Measurements from ENCODE around the gene UBA6.

UBA6 gene

GRCh38 chr4:67699603-67700002 is 1.4 kb downstream of the UBA6 start:
- no peak overlapping the region for H2AFZ ChIP-seq (ENCODE audit: low read depth)
- H3K27ac ChIP-seq, result no peak overlapping the region
- peak overlapping the region; percentile 53 for H3K4me2 ChIP-seq
- H3K9ac ChIP-seq, result no peak overlapping the region; the same call in 1 of the 2 replicates
- TF ChIP-seq, protein P1, sequence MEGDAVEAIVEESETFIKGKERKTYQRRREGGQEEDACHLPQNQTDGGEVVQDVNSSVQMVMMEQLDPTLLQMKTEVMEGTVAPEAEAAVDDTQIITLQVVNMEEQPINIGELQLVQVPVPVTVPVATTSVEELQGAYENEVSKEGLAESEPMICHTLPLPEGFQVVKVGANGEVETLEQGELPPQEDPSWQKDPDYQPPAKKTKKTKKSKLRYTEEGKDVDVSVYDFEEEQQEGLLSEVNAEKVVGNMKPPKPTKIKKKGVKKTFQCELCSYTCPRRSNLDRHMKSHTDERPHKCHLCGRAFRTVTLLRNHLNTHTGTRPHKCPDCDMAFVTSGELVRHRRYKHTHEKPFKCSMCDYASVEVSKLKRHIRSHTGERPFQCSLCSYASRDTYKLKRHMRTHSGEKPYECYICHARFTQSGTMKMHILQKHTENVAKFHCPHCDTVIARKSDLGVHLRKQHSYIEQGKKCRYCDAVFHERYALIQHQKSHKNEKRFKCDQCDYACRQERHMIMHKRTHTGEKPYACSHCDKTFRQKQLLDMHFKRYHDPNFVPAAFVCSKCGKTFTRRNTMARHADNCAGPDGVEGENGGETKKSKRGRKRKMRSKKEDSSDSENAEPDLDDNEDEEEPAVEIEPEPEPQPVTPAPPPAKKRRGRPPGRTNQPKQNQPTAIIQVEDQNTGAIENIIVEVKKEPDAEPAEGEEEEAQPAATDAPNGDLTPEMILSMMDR (conservative IDR thresholded peaks at IDR 0.05; ENCODE audit: low read depth, low read length), result no peak
- H3K79me2 ChIP-seq (ENCODE audit: insufficient read depth, low read depth), result peaks cover 31% of the 10 kb centered on the region
- no peak overlapping the region for H3K4me3 ChIP-seq (IDR thresholded peaks at IDR 0.05; ENCODE audit: insufficient read depth, low read depth, low read length)
- H3K4me1 ChIP-seq (ENCODE audit: low read depth, poor library complexity, severe bottlenecking), result peaks cover 24% of the 10 kb centered on the region
- H3K36me3 ChIP-seq (ENCODE audit: insufficient read depth), result no peaks in the 10 kb centered on the region
- H3K27me3 ChIP-seq (ENCODE audit: insufficient read depth, low read depth), result no peaks in the 10 kb centered on the region
- H4K20me1 ChIP-seq (ENCODE audit: insufficient read depth), result no peaks in the 10 kb centered on the region

DNA sequence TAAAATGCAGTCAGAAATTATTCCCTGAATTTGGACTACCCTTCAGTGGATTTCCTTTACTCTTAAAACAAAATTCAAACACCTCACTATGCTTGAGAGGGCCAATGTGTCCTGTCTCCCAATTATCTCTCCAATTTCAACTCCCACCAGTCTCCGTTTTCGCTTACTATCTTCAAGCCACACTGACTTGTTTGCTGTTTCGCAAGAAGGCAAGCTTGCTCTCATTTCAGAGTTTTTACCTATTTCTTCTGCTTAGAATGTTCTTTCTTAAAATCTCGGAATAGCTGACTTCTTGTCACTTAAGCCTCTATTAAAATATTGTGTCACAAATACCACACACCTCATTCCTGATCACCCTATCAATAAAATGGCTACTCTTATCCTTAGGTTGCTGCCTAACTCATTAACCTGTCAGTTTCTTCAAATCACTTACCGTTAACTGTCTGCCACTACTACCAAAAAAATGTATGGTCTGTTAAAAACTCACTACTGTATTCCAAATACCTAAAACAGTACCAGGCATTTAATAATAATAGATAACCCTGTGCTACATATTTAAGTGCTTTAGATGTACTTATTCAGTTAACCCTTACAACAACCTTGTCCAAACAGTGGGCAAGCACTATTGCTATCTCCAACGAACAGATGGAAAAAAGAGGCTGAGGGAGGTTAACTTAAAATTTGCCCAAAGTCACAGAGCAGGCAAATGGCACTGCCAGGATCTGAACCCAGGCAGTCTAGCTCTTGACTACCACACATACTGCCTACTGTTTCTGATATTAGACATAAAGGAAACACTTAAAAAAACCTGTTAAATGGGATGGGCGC is 2.9 kb downstream of the UBA6 start:
- no peaks in the 10 kb centered on the region for H3K27me3 ChIP-seq (ENCODE audit: insufficient read depth, low read depth)
- H2AFZ ChIP-seq (ENCODE audit: low read depth), result no peak overlapping the region
- TF ChIP-seq, protein P1 (conservative IDR thresholded peaks at IDR 0.05; ENCODE audit: low read depth, low read length), result no peak
- H3K27ac ChIP-seq, result no peak overlapping the region
- peaks cover 25% of the 10 kb centered on the region for H3K79me2 ChIP-seq (ENCODE audit: insufficient read depth, low read depth)
- peaks cover 24% of the 10 kb centered on the region for H3K4me1 ChIP-seq (ENCODE audit: low read depth, poor library complexity, severe bottlenecking)
- H3K36me3 ChIP-seq (ENCODE audit: insufficient read depth), result no peaks in the 10 kb centered on the region
- H3K4me3 ChIP-seq (IDR thresholded peaks at IDR 0.05; ENCODE audit: insufficient read depth, low read depth, low read length), result no peak overlapping the region
- H3K4me2 ChIP-seq, result no peak overlapping the region
- H4K20me1 ChIP-seq (ENCODE audit: insufficient read depth), result no peaks in the 10 kb centered on the region
- H3K9ac ChIP-seq, result no peak overlapping the region

- Histone ChIP-seq H3K36me3 (ENCODE audit: insufficient read depth) (no peaks in the 10 kb centered on the region), H3K27me3 (ENCODE audit: insufficient read depth, low read depth) (no peaks in the 10 kb centered on the region)
- TF ChIP-seq, protein P1 (conservative IDR thresholded peaks at IDR 0.05; ENCODE audit: low read depth, low read length), result no peak
Observed at GRCh38 chr4:67696061-67696460, 4.9 kb downstream of the UBA6 start.

GRCh38 chr4:67694662-67695061 is 6.3 kb downstream of the UBA6 start:
- Histone ChIP-seq H4K20me1 (ENCODE audit: insufficient read depth) (no peaks in the 10 kb centered on the region), H3K9ac (no peak overlapping the region), H3K4me3 (IDR thresholded peaks at IDR 0.05; ENCODE audit: insufficient read depth, low read depth, low read length) (no peak overlapping the region), H3K27me3 (ENCODE audit: insufficient read depth, low read depth) (no peaks in the 10 kb centered on the region), H2AFZ (ENCODE audit: low read depth) (no peak overlapping the region), H3K27ac (no peak overlapping the region), H3K4me2 (no peak overlapping the region), H3K79me2 (ENCODE audit: insufficient read depth, low read depth) (peaks cover 15% of the 10 kb centered on the region), H3K36me3 (ENCODE audit: insufficient read depth) (no peaks in the 10 kb centered on the region), H3K4me1 (ENCODE audit: low read depth, poor library complexity, severe bottlenecking) (peaks cover 10% of the 10 kb centered on the region)
- TF ChIP-seq, protein P1 (conservative IDR thresholded peaks at IDR 0.05; ENCODE audit: low read depth, low read length), result no peak

More at GRCh38 chr4:67696061-67696460, 4.9 kb downstream of the UBA6 start:
- no peak overlapping the region for H2AFZ ChIP-seq (ENCODE audit: low read depth)
- H3K79me2 ChIP-seq (ENCODE audit: insufficient read depth, low read depth), result peaks cover 25% of the 10 kb centered on the region
- H4K20me1 ChIP-seq (ENCODE audit: insufficient read depth), result no peaks in the 10 kb centered on the region
- H3K9ac ChIP-seq, result no peak overlapping the region
- H3K27ac ChIP-seq, result no peak overlapping the region
- peaks cover 13% of the 10 kb centered on the region for H3K4me1 ChIP-seq (ENCODE audit: low read depth, poor library complexity, severe bottlenecking)
- H3K4me3 ChIP-seq (IDR thresholded peaks at IDR 0.05; ENCODE audit: insufficient read depth, low read depth, low read length), result no peak overlapping the region
- no peak overlapping the region for H3K4me2 ChIP-seq

All from KMS-11 (cell line).